NCI-H2171 treated with DMSO at 0.1 percent for 48 hours (cell line): Measurements from ENCODE around the gene ABCB10.
"Not testable (repeated sequence)": the region's sequence is repeated elsewhere in the genome, so short reads cannot be mapped to it uniquely, and the experiment has no call there.

Experiments
- DNase-seq: peaks from one replicate; lab custom pipeline; 2025; lab: John Stamatoyannopoulos, UW

The ABCB10 gene

GRCh38 chr1:229558460-229559335 lies at the start of gene ABCB10:
ABCB10 (minus strand) TSS chr1:229558707; CDS start chr1:229558652, 55 bp downstream.
- peak; percentile 97 for DNase-seq

- DNase-seq = no peak
Observed at GRCh38 chr1:229607370-229607769, 48.9 kb upstream of the ABCB10 start.

- no peak for DNase-seq
Observed at GRCh38 chr1:229603371-229604005, 45.0 kb upstream of the ABCB10 start.

GRCh38 chr1:229600229-229600628 lies 41.7 kb upstream of the ABCB10 start:
- no peak for DNase-seq

GRCh38 chr1:229599218-229599954 lies 40.9 kb upstream of the ABCB10 start:
- no peak for DNase-seq

- DNase-seq = no peak
Observed at GRCh38 chr1:229597877-229598276, 39.4 kb upstream of the ABCB10 start.

- DNase-seq = no peak
Observed at GRCh38 chr1:229596925-229597699, 38.6 kb upstream of the ABCB10 start.

GRCh38 chr1:229595876-229596275 lies 37.4 kb upstream of the ABCB10 start:
- not testable (repeated sequence) for DNase-seq

GRCh38 chr1:229594227-229595008 lies 35.9 kb upstream of the ABCB10 start:
- DNase-seq = no peak

GRCh38 chr1:229593800-229594199 lies 35.3 kb upstream of the ABCB10 start:
- no peak for DNase-seq

- no peak for DNase-seq
Observed at GRCh38 chr1:229590119-229590518, 31.6 kb upstream of the ABCB10 start.

GRCh38 chr1:229585338-229585737 lies 26.8 kb upstream of the ABCB10 start:
- no peak for DNase-seq

- DNase-seq = no peak
Observed at GRCh38 chr1:229582715-229583114, 24.2 kb upstream of the ABCB10 start.

GRCh38 chr1:229582011-229582694 lies 23.6 kb upstream of the ABCB10 start:
- no peak for DNase-seq

- no peak for DNase-seq
Observed at GRCh38 chr1:229581485-229581884, 23.0 kb upstream of the ABCB10 start.

- DNase-seq = peak; percentile 87
Observed at GRCh38 chr1:229579059-229579673, 20.7 kb upstream of the ABCB10 start.

- DNase-seq = no peak
Observed at GRCh38 chr1:229578168-229579058, 19.9 kb upstream of the ABCB10 start.

GRCh38 chr1:229574679-229575442 lies 16.4 kb upstream of the ABCB10 start:
- no peak for DNase-seq
